ENCODE measurements around the gene ANKRD44.
"Not testable (repeated sequence)": the region's sequence is repeated elsewhere in the genome, so short reads cannot be mapped to it uniquely, and the experiment has no call there.

The ANKRD44 gene

GRCh38 chr2:197010200-197011020, 300.2 kb downstream of the ANKRD44 start:
- Histone ChIP-seq H3K4me3 (ENCODE audit: low read depth, low read length) (peak overlapping the region; percentile 8), H3K9me3 (ENCODE audit: control insufficient read depth, insufficient read depth, low read length) (no peaks in the 10 kb centered on the region), H3K27me3 (ENCODE audit: control insufficient read depth, insufficient read depth, low read length) (no peaks in the 10 kb centered on the region), H3K4me1 (ENCODE audit: control insufficient read depth, insufficient read depth, low read length) (peaks cover 3% of the 10 kb centered on the region), H3K36me3 (ENCODE audit: control insufficient read depth, insufficient read depth, low read length) (no peaks in the 10 kb centered on the region), H3K9ac (ENCODE audit: low read depth, low read length) (no peak overlapping the region)

- H3K27me3 ChIP-seq (ENCODE audit: control insufficient read depth, insufficient read depth, low read length); H3K36me3 ChIP-seq (ENCODE audit: control insufficient read depth, insufficient read depth, low read length); H3K9ac ChIP-seq (ENCODE audit: low read depth, low read length); H3K4me1 ChIP-seq (ENCODE audit: control insufficient read depth, insufficient read depth, low read length); H3K4me3 ChIP-seq (ENCODE audit: low read depth, low read length); H3K9me3 ChIP-seq (ENCODE audit: control insufficient read depth, insufficient read depth, low read length): not testable (repeated sequence)
Observed at GRCh38 chr2:197008741-197009341, 301.7 kb downstream of the ANKRD44 start.

- Histone ChIP-seq H3K27me3 (ENCODE audit: control insufficient read depth, insufficient read depth, low read length) (no peaks in the 10 kb centered on the region), H3K9me3 (ENCODE audit: control insufficient read depth, insufficient read depth, low read length) (no peaks in the 10 kb centered on the region), H3K36me3 (ENCODE audit: control insufficient read depth, insufficient read depth, low read length) (no peaks in the 10 kb centered on the region), H3K4me1 (ENCODE audit: control insufficient read depth, insufficient read depth, low read length) (peaks cover 3% of the 10 kb centered on the region), H3K9ac (ENCODE audit: low read depth, low read length) (no peak overlapping the region), H3K4me3 (ENCODE audit: low read depth, low read length) (no peak overlapping the region)
Observed at GRCh38 chr2:197007716-197008628, 302.6 kb downstream of the ANKRD44 start.

DNA sequence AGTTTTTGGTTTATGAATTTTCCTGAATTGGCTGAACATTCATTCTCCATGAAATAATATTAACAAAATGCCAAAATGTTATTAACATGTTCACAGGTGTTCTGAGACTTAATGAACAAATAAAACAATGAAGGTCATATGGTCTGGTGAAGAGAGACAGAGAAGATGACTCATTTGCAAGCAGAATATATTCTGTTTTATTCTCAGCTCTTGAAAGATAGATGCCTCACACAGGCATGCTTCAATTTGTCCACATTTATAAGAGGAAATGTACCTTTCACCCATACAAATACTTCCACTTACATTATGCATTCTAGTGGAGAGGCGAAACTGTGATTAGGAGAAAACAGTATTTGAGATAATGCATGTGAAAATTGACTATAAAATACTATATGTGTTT, 308.7 kb downstream of the ANKRD44 start:
- Histone ChIP-seq H3K9me3 (ENCODE audit: control insufficient read depth, insufficient read depth, low read length) (no peaks in the 10 kb centered on the region), H3K27me3 (ENCODE audit: control insufficient read depth, insufficient read depth, low read length) (no peaks in the 10 kb centered on the region), H3K9ac (ENCODE audit: low read depth, low read length) (no peak overlapping the region), H3K36me3 (ENCODE audit: control insufficient read depth, insufficient read depth, low read length) (no peaks in the 10 kb centered on the region), H3K4me3 (ENCODE audit: low read depth, low read length) (no peak overlapping the region), H3K4me1 (ENCODE audit: control insufficient read depth, insufficient read depth, low read length) (no peaks in the 10 kb centered on the region)

DNA sequence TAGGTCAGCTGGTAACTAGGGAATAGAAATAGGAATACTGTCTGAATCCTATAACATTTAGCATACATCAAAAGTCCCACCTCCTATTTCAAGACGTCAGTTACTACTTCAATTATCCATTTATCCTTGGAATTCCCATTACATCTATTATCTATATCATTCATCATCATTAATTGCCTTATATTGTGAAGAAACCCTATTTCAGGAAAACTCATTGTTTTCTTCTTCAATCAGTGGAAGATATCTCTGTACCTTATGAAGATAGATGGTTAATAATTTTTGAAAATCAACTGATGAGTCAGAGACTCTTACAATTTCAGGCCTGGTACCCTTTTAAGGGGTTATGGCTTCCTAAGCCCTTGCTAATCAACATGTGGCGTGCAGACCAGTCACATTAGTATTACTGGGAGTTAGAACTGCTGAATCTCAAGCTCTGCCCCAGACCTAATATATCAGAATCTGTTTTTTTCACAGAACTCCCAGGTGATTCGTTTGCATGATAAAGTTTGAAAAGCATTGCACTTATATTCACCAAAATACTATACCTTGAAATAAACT, 314.7 kb downstream of the ANKRD44 start:
- Histone ChIP-seq H3K36me3 (ENCODE audit: control insufficient read depth, insufficient read depth, low read length) (no peaks in the 10 kb centered on the region), H3K4me1 (ENCODE audit: control insufficient read depth, insufficient read depth, low read length) (no peaks in the 10 kb centered on the region), H3K9me3 (ENCODE audit: control insufficient read depth, insufficient read depth, low read length) (no peaks in the 10 kb centered on the region), H3K4me3 (ENCODE audit: low read depth, low read length) (no peak overlapping the region), H3K9ac (ENCODE audit: low read depth, low read length) (no peak overlapping the region), H3K27me3 (ENCODE audit: control insufficient read depth, insufficient read depth, low read length) (no peaks in the 10 kb centered on the region)

DNA sequence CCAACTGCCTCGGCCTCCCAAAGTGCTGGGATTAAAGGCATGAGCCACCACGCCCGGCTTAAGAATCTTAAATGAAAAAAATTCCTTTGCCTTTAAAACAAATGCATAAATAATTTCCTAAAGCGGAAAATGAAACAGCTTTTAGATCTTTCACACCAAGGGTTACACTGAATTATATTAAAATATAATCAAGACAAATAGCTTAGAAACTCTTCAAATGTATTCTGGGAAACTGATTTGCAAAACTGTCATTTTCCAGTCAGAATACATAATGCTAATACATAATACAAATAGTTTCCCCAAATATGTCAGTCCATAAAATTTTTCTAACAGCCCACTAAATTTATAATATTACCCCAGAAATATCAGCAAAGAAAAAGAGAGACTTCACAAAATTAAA, 315.8 kb downstream of the ANKRD44 start:
- no peaks in the 10 kb centered on the region for H3K36me3 ChIP-seq (ENCODE audit: control insufficient read depth, insufficient read depth, low read length)

DNA sequence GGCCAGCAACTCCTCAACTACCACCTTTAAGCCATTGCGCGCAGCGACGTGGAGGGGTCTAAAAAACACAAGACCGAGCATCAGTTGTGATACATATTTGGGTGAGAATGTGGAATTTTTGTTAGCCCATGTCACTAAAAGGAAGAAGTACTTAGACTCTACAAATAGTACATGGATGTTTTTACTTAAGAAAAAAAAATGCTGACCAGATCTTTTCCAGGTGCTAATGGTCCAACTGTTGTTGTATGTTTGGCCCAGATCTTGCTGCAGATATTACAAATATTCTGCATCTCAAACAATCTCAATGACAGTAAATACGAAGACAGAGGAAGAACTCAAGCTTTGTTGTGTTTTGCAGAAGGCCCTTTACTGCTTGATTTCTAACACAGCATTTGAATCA, 317.0 kb downstream of the ANKRD44 start:
- H3K27me3 ChIP-seq (ENCODE audit: control insufficient read depth, insufficient read depth, low read length) = no peaks in the 10 kb centered on the region

More for the DNA sequence above, 315.8 kb downstream of the ANKRD44 start:
- H3K4me1 ChIP-seq (ENCODE audit: control insufficient read depth, insufficient read depth, low read length) = no peaks in the 10 kb centered on the region
- no peak overlapping the region for H3K9ac ChIP-seq (ENCODE audit: low read depth, low read length)
- H3K4me3 ChIP-seq (ENCODE audit: low read depth, low read length) = no peak overlapping the region
- H3K27me3 ChIP-seq (ENCODE audit: control insufficient read depth, insufficient read depth, low read length) = no peaks in the 10 kb centered on the region
- no peaks in the 10 kb centered on the region for H3K9me3 ChIP-seq (ENCODE audit: control insufficient read depth, insufficient read depth, low read length)

DNA sequence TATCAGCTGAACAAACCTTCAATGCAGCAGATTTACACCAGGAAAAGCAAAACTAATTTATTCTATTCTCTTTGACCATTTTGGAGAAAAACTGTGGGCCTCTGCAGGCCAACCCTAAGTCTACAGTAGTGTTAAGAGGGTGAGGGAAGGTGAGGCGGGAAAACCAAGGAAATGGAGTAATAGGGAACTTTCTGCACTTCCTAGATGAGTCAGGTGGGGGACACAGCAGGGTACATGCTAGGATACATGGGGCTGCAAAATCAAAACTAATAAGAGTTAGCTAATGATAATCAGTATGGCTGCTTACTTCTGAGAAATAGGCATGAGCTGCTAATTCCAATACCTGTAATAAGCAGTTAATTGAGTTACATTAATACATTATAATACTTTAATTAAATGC, 318.1 kb downstream of the ANKRD44 start:
- H3K9me3 ChIP-seq (ENCODE audit: control insufficient read depth, insufficient read depth, low read length) = no peaks in the 10 kb centered on the region
- H3K27me3 ChIP-seq (ENCODE audit: control insufficient read depth, insufficient read depth, low read length) = no peaks in the 10 kb centered on the region
- no peaks in the 10 kb centered on the region for H3K36me3 ChIP-seq (ENCODE audit: control insufficient read depth, insufficient read depth, low read length)
- H3K4me3 ChIP-seq (ENCODE audit: low read depth, low read length) = no peak overlapping the region
- H3K9ac ChIP-seq (ENCODE audit: low read depth, low read length) = no peak overlapping the region
- no peaks in the 10 kb centered on the region for H3K4me1 ChIP-seq (ENCODE audit: control insufficient read depth, insufficient read depth, low read length)

More for the DNA sequence above, 317.0 kb downstream of the ANKRD44 start:
- Histone ChIP-seq H3K9me3 (ENCODE audit: control insufficient read depth, insufficient read depth, low read length) (no peaks in the 10 kb centered on the region), H3K4me3 (ENCODE audit: low read depth, low read length) (no peak overlapping the region), H3K4me1 (ENCODE audit: control insufficient read depth, insufficient read depth, low read length) (no peaks in the 10 kb centered on the region), H3K9ac (ENCODE audit: low read depth, low read length) (no peak overlapping the region), H3K36me3 (ENCODE audit: control insufficient read depth, insufficient read depth, low read length) (no peaks in the 10 kb centered on the region)

- no peaks in the 10 kb centered on the region for H3K36me3 ChIP-seq (ENCODE audit: control insufficient read depth, insufficient read depth, low read length)
- H3K9ac ChIP-seq (ENCODE audit: low read depth, low read length) = no peak overlapping the region
- no peaks in the 10 kb centered on the region for H3K9me3 ChIP-seq (ENCODE audit: control insufficient read depth, insufficient read depth, low read length)
- H3K27me3 ChIP-seq (ENCODE audit: control insufficient read depth, insufficient read depth, low read length) = no peaks in the 10 kb centered on the region
- no peak overlapping the region for H3K4me3 ChIP-seq (ENCODE audit: low read depth, low read length)
- H3K4me1 ChIP-seq (ENCODE audit: control insufficient read depth, insufficient read depth, low read length) = no peaks in the 10 kb centered on the region
Observed at GRCh38 chr2:196990788-196991461, 319.7 kb downstream of the ANKRD44 start.

DNA sequence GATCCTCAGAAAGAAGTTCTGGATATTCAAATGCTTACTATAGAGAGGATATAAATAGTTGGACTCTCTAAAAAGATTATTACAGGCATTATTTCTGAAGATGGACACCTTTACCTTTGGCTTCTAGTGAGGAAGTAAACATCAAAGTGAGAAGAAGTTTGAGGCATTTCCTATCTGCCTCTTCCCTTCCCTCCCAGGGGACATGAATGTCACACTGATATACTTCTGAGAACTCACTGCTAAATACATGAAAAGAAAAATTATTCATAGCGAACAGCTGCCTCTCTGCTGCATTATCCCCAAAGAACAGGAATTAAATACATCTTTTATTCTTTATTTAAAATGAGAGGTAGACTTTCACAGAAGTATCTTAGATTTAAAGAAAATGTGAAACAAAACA, 320.5 kb downstream of the ANKRD44 start:
- H3K36me3 ChIP-seq (ENCODE audit: control insufficient read depth, insufficient read depth, low read length) = no peaks in the 10 kb centered on the region
- no peaks in the 10 kb centered on the region for H3K9me3 ChIP-seq (ENCODE audit: control insufficient read depth, insufficient read depth, low read length)
- no peaks in the 10 kb centered on the region for H3K27me3 ChIP-seq (ENCODE audit: control insufficient read depth, insufficient read depth, low read length)
- H3K4me1 ChIP-seq (ENCODE audit: control insufficient read depth, insufficient read depth, low read length) = no peaks in the 10 kb centered on the region
- H3K4me3 ChIP-seq (ENCODE audit: low read depth, low read length) = no peak overlapping the region
- H3K9ac ChIP-seq (ENCODE audit: low read depth, low read length) = no peak overlapping the region

- Histone ChIP-seq H3K36me3 (ENCODE audit: control insufficient read depth, insufficient read depth, low read length) (no peaks in the 10 kb centered on the region), H3K9ac (ENCODE audit: low read depth, low read length) (no peak overlapping the region)
Observed at GRCh38 chr2:196989496-196989895, 321.1 kb downstream of the ANKRD44 start.

More at GRCh38 chr2:196989496-196989895, 321.1 kb downstream of the ANKRD44 start:
- H3K4me3 ChIP-seq (ENCODE audit: low read depth, low read length) = no peak overlapping the region
- no peaks in the 10 kb centered on the region for H3K27me3 ChIP-seq (ENCODE audit: control insufficient read depth, insufficient read depth, low read length)
- H3K4me1 ChIP-seq (ENCODE audit: control insufficient read depth, insufficient read depth, low read length) = no peaks in the 10 kb centered on the region
- no peaks in the 10 kb centered on the region for H3K9me3 ChIP-seq (ENCODE audit: control insufficient read depth, insufficient read depth, low read length)

Data from iPS-15b (cell line).